Measurements from ENCODE around the gene NEK2.

DNA sequence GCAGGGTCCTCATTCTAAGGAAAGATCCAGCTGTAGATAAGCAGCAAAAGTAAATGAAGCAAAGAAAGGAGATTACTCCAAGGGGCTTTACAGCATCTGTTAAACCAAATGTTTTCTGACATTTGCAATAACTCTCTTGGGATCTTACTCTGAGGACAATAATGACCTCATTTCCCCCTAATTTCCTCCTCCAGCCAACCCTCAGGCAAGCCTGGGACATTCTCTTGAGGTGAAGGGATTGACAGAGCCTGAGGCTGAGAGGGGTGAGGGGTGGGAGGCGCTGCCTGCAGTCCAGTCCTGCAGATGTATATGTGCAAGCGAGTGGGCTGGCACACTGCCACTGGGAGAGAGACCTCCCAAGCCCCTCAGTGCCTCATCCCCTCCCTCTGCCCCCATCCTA is 40.5 kb upstream of the NEK2 start:
- TF ChIP-seq, protein P1, sequence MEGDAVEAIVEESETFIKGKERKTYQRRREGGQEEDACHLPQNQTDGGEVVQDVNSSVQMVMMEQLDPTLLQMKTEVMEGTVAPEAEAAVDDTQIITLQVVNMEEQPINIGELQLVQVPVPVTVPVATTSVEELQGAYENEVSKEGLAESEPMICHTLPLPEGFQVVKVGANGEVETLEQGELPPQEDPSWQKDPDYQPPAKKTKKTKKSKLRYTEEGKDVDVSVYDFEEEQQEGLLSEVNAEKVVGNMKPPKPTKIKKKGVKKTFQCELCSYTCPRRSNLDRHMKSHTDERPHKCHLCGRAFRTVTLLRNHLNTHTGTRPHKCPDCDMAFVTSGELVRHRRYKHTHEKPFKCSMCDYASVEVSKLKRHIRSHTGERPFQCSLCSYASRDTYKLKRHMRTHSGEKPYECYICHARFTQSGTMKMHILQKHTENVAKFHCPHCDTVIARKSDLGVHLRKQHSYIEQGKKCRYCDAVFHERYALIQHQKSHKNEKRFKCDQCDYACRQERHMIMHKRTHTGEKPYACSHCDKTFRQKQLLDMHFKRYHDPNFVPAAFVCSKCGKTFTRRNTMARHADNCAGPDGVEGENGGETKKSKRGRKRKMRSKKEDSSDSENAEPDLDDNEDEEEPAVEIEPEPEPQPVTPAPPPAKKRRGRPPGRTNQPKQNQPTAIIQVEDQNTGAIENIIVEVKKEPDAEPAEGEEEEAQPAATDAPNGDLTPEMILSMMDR (IDR thresholded peaks at IDR 0.05): no peak
- TF ChIP-seq POLR2A (IDR thresholded peaks at IDR 0.05): no peak

All from breast epithelium (tissue), 3 donors.